Inferior parietal cortex (tissue), 1 donor: ENCODE measurements around the gene STK32B.
"Not testable (repeated sequence)": the region's sequence is repeated elsewhere in the genome, so short reads cannot be mapped to it uniquely, and the experiment has no call there.

Experiments used
- DNase-seq: peaks from one replicate; pipeline ENCODE4 v3.0.0-alpha.2; 2016; ENCODE audit errors: extremely low spot score

Gene STK32B

DNA sequence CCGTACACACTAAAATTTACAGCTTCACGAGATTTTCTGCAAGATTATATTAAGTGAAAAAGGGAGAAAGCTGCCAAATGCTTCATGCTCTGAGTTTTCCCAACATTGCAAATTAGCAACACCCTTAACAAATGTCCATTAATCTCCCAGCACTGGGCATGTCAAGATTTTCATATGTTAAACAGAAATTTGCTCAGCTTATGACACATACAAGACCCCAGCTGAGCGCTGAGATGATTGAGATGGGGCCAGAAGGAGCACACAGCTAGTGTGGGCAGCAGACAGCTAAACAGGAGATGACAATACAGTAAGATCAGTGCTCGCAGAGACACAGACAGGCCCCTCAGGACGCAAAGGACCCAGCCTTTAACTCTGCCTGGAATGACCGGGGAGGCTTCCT is 208.8 kb downstream of the STK32B start:
- DNase-seq: no peak

DNA sequence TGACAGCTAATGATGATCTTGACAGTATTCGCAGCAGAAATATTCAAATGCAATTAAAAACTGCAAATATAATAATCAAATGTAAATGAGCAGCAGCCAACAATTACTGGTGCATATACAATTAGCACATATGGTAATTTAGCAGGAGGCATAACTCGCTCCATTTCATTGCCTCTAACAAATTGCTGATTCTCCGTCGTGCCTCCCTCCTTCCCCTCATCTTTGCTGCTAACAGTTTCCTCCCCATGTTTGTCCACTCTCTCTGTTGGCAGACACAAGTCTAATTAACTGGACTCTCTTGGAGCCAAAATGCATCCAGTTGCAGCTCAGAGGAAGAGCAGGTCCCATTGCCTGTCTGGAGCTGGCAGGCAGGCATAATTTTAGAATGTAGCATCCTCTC is 210.6 kb downstream of the STK32B start:
- DNase-seq: no peak

DNA sequence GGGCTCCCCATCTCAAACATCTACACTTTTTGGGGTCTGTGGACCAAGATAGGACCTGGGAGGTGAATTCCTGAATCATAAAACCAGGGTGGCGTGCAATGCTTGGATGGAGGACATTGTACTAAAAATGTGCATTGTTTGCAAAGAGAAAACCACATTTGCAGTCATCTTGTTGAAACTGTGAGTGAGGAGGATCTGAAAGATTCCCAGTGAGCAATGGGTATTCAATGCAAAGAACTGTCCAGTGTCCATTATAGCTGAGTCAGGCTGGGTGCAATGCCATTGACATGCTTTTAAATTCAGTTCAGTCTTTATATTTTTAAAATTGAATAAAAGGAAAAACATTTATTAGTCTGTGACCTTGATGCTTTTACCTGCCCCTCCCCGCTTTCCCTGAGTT is 215.7 kb downstream of the STK32B start:
- DNase-seq: no peak

DNA sequence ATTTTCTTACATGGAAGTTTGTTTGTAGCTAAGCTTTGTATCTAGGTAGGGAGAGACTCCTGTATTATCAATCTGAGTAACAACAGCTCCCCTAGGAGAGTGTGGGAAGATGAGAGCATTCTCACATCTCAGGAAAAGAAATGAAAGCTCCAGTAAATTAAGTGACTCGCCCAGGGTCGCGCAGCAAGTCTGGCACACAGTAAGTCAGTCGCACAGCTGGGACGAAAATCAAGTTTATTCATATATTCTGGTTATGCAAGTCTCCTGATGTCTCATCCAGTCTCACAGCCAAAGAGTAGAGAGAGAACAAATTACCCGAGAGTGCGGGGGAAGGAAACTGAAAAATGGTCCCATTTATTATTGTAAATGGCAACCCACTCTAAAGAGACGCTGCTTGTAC is 216.1 kb downstream of the STK32B start:
- DNase-seq: peak; percentile 28

DNA sequence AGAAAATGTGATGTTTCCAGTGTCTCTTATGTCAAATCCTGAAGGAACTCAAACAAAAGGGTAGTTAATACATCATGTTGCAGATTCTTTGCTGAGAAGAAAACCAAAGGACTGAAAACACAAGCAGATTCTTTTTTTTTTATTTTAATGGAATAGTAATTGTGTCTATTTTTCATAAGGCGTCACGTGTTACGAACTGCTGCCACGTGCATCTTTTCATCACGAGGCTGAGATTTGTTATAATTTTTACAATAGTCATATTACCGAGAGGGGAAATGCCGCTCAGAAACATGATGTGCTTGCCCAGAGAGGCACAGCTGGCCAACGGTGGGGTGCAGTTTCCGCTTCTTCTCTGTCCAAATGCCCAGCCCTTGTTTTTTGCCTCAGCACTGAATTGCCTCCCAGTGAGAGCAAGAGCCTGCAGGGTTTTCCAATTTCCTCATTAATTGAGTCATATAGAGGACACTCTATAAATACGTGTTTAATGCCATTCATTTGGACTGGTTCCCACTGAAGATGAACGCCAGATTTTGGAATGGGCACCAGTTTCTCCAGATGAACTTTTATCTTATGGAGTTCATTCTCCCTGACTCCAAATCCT is 225.3 kb downstream of the STK32B start:
- no peak for DNase-seq

DNA sequence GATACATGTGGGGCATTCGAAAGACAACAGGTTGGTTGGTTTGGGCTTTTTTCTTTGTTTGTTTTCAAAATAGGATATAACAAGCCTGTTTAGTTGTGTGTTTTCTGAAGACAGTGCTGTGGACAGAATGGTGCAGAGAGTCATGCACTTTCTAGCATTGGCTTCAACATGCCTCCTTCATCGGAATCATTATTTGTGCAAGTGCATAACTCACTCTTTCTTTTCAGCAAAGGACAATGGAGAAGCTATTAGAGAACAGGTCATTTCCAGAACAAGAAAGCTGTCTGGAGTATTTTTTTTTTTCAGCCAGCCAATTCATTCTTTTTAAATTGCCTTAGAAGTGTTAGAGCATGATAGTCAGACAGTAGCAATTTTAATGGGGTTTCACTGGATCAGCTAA is 225.8 kb downstream of the STK32B start:
- DNase-seq: no peak

DNA sequence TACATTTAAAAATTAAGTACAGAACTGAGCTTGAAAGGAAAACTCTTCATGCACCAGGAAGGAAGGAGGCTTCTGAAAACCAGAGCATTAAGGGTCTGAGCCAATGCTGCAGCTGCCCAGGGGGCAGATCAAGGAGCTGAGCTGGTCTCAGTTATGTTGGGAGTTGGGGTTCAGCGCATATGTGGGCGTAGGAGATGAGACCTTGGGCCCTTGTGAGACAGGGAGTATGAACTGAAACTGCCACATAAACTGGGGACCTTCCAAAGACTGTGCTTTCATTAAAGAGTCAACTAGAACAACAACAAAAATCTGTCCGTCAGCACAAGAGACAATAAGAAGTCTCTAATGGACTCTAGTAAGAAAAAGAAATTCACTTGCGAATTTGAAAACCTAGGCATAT is 226.9 kb downstream of the STK32B start:
- DNase-seq: no peak

DNA sequence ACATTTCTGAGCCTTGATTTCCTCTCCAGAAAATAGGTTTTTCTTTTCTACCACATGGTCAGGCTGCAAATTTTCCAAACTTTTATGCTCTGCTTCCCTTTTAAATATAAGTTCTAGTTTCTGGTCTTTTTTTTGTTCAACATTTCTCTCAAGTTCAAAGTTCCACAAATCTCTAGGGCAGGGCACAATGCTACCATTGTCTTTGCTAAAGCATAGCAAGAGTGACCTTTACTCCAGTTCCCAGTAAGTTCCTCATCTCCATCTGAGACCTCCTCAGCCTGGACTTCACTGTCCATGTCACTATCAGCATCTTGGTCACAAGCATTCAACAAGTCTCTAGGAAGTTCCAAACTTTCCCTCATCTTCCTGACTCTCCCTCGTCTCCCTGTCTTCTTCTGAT is 228.8 kb downstream of the STK32B start:
- DNase-seq: not testable (repeated sequence)

DNA sequence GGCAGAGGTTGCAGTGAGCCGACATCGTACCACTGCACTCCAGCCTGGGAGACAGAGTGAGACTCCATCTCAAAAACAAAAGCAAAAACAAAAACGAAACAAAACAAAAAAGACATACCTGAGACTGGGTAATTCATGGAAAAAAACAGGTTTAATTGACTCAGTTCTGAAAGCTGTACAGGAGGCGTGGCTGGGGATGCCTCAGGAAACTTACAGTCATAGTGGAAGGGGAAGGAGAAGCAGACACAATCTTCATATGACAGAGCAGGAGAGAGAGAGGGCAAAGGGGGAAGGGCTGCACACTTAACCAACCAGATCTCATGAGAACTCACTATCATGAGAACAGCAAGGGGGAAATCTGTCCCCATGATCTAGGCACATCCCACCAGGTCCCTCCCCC is 229.5 kb downstream of the STK32B start:
- DNase-seq: no peak

DNA sequence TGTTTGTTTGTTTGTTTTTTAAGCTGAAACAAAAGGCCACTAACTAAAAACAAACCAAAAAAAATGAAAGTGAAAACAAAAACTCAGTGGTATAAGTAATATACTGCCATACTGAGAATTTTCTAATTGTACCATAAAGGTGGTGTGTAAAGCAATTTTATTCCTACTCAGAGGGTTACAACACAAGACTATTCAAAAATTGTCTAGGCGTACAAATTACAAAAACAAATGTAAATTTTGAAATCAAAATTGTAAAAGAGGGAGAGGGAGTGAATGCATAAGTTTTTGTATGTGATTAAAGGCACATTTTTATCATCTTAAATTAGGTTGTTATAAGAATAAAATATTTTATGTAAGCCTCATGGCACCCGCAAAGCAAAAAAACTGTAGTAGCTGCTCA is 232.6 kb downstream of the STK32B start:
- DNase-seq: no peak

DNA sequence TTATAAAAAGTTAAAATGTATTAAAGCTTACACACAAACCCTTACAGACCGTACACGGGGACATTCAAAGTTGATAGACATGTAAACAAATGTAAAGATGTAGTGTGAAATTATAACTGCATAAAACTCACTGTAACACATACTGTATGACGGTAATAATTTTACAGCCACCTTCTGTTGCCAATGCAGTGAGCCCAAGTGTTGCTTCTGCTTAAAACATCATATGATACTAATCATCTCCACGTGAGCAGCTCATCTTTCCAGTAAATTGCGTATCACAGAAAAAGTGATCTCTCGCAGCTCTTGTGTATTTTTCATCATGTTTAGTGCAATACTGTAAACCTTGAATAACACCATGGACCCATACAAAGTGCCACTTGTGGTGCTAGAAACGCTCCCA is 233.2 kb downstream of the STK32B start:
- DNase-seq: no peak

DNA sequence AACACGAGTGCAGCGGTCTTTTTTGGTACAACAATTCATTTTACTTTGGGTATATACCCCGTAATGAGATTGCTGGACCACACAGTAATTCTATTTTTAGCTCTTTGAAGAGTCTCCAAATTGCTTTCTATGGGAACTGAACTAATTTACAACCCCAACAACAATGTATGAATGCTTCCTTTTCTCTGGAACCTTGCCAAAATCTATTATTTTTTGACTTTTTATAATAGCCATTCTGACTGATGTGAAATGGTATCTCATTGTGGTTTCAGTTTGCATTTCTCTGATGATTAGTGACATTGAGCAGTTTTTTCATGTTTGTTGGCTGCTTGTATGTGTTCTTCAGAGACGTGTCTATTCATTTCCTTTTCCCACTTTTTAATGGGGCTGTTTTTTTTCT is 240.8 kb downstream of the STK32B start:
- DNase-seq: no peak

DNA sequence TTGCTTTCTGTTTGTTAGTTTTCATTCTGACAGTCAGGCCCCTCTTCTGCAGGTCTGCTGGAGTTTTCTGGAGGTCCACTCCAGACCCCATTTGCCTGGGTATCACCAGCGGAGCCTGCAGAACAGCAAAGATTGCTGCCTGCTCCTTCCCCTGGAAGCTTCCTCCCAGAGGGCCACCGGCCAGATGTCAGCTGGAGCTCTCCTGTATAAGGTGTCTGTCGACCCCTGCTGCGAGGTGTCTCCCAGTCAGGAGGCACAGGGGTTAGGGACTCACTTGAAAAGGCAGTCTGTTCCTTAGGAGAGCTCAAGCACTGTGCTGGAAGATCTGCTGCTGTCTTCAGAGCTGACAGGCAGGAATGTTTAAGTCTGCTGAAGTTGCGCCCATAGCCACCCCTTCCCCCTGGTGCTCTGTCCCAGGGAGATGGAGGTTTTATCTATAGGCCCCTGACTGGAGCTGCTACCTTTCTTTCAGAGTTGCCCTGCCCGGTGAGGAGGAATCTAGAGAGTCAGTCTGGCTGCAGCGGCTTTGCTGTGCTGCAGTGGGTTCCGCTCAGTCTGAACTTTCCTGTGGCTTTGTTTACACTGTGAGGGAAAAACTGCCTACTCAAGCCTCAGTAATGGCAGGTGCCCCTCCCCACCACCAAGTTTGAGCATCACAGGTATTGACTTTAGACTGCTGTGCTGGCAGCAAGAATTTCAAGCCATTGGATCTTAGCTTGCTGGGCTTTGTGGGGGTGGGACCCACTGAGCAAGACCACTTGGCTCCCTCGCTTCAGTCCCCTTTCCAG is 246.9 kb downstream of the STK32B start:
- DNase-seq: not testable (repeated sequence)

DNA sequence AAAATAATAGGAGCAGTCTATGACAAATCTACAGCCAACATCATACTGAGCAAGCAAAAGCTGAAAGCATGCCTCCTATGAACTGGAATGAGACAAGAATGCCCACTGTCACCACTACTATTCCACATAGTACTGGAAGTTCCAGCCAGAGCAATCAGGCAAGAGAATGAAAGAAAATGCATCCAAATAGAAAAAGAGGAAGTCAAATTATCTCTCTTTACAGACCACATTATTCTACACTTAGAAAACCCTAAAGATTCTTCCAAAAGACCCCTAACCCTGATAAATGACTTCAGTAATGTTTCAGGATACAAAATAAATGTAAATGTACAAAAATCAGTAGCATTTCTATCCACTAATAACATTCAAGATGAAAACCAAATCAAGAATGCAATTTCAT is 249.0 kb downstream of the STK32B start:
- DNase-seq: no peak

DNA sequence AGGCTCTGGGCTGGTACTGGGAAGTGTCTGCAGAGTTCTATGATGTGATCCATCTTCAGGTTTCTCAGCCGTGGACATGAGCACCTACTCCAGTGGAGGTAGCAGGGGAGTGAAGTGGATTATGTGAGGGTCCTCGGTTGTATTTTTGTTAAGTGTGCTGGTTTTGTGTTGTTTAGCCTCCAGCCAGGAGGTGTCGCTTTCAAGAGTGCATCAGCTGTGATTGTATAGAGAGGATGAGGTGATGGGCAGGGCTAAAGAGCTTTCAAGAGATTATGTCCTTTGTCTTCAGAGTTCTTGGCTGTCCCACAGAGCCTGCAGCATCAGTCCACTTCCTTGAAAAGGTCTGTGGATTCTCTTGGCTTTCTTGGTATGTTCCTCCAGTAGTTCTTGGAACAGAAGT is 256.6 kb downstream of the STK32B start:
- no peak for DNase-seq

DNA sequence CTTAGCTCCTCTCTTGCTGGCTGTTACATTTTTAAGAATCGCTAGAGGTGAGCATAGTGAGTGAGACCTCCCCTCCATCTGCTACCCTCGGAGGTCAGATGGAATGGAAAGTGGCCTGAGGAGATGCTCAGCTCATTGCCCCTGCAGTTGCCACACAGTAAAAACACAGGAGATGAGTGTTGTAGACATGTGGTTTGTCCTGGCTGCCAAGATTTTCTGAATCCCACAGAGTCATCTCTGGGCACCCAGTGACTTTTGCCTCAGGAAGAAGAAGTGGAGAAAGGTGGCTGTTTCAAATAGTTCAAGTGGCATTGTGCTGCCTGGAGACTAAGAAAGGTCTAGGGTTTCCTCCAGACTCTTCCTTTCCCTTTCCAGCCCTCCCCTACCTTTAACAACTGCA is 271.0 kb downstream of the STK32B start:
- DNase-seq: no peak

DNA sequence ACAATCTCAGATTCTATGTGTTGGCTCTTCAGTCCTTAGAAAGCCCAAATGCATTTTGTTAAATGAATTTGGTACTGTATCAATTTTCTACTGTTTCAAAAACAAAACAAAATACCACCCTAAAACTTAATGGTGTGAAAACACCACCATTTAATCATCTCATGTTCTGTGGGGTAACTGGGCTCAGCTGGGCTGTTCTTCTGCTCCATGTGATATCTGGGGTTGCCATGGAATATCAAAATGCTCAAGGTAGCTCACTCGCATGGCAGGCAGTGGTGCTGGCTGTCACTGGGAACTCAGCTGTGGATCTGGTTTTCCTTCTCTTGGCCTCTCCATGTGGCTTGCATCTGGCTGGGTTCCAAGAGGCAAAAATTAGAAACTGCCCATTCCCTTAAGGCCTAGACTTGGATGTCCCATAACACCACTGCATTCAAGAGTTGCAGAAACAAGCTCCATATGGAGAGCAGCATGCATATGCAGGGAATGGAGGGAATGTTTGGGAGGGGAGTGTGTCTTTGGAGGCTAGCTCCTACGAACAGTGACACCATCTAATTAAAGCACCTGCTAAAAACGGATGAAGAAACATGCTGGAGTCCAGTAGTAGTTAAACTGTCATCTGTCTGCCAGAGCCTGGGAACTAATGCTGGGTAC is 279.2 kb downstream of the STK32B start:
- DNase-seq: no peak

DNA sequence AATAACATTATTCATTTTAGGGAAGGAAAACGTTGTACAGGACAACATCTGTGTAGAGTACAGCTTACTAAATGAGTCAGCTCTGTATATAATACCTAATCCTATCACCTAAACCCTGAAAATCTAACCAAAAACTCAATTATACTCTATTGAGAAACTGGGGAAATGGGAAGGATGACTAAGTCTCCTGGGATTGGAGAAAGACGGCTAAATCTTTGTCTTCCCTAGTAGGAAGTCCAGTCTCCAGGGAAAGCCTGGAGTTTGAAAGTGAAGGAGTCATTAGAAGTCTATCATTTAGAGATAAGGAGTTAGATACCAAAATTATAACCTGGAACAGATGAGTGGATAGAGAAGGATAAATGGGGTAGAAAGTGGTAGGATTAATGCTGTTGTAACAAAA is 286.5 kb downstream of the STK32B start:
- no peak for DNase-seq

DNA sequence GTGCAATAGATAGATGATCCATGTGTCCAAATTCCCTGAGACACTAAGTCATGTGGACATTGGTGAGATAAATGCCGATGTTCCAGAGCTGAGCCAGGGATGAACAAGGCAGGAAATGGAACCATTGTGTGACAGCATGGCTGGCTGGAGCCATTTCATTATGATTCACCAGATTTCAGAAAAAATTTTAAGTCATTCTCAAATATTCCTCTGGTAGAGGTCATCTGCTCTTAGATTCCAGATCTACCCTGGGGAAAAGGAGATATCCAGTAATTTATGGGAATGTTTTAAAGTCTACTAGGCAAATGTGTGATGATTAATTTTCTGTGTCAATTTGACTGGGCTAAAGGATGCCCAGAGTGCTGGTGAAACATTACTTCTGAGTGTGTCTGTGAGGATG is 287.3 kb downstream of the STK32B start:
- DNase-seq: no peak

DNA sequence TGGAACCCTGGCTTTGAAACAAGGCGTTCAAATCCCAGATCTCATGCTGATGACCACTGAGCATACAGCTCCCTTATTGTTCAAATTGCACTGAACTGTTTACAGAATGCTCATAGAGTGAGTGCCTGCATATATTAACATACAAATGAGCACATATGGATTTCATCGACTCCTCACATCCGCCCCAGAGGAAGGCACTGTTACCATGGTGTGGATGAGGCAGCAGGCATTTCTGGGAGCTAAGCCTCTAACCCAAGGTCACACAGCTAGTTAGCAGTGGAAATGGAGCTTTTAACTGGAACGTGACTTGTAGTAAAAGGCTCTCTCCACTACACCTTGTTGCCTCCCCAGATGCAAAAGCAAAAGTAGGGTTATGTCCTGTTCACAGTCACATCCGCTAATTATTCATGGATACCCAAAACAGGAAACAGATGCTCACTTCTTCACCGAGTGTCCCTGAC is 289.7 kb downstream of the STK32B start:
- DNase-seq: no peak

DNA sequence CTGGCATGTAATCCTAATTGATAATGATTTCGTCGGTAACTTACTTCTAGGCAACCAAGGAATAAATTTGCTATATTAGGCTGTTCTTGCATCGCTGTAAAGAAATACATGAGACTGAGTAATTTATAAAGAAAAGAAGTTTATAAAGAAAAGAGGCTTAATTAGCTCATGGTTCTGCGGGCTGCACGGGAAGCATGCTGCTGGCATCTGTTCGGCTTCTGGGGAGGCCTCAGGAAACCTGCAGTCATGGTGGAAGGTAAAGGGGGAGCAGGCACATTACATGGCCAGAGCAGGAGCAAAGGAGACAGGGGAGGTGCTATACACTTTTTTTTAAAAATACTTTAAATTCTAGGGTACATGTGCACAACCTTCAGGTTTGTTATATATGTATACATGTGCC is 290.2 kb downstream of the STK32B start:
- DNase-seq: no peak

DNA sequence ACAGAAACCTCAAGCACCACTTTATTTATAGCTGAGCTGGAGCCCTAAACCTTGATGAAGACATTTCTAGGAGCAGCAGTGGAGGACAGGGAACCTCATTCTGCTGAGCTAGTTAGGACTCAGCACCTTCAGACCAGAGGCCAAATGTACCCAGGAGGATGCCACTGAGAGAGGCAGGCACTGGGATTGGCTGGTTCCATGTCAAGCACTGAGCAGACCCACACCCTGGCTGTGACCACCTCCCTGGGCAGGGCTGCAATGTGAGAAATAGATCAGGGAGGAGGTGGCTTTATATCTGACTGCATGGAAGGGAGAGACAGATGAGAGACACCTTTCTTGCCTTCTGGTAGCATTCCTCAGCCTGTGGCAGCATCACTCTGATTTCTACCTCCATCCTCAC is 304.6 kb downstream of the STK32B start:
- DNase-seq: no peak

DNA sequence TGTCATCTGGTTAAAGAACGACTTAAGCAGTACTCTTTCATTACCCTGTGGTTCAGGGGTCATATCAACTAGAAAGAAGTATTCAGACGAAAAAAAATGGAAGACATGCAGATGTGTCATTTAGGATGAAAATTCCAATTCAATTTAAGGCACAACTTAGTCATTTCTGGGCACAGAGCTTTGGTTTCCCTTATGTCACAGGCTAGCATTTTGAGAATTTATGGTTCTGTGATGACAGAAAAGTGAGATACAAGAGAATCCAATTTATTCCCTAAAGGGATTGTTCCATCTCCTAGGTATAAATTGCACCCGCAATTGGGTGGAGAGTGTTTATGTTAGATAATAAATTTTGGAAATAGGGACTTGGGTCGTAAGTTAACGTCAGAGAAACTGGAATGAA is 306.6 kb downstream of the STK32B start:
- no peak for DNase-seq
